ENCODE measurements around the gene PCK2.
A peak's percentile ranks its signal among the peaks of the same experiment; 100 is the strongest.

PCK2 gene

DNA sequence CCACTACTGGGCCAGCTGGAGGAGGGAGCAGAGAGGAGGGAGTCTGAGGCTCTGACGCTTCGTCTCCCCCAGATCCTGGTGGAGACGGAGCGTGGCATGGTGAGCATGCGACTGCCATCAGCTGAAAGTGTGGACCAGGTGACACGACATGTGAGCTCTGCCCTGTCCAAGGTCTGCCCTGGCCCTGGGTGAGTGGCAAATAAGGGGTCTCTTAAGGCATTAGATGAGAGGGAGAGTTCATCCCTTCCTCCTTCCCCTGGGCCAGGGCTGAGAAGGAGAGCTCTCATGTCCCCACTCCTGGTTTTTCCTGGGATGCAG, 39.8 kb upstream of the PCK2 start:
- DNase-seq (ENCODE audit: insufficient read length, low spot score) (no peak), FAIRE-seq (no peak)
- TF ChIP-seq, protein P1, sequence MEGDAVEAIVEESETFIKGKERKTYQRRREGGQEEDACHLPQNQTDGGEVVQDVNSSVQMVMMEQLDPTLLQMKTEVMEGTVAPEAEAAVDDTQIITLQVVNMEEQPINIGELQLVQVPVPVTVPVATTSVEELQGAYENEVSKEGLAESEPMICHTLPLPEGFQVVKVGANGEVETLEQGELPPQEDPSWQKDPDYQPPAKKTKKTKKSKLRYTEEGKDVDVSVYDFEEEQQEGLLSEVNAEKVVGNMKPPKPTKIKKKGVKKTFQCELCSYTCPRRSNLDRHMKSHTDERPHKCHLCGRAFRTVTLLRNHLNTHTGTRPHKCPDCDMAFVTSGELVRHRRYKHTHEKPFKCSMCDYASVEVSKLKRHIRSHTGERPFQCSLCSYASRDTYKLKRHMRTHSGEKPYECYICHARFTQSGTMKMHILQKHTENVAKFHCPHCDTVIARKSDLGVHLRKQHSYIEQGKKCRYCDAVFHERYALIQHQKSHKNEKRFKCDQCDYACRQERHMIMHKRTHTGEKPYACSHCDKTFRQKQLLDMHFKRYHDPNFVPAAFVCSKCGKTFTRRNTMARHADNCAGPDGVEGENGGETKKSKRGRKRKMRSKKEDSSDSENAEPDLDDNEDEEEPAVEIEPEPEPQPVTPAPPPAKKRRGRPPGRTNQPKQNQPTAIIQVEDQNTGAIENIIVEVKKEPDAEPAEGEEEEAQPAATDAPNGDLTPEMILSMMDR (IDR thresholded peaks at IDR 0.05; ENCODE audit: insufficient read depth, missing control alignments): no peak

- TF ChIP-seq, protein P1 (IDR thresholded peaks at IDR 0.05; ENCODE audit: insufficient read depth, missing control alignments): no peak
- FAIRE-seq (no peak), DNase-seq (ENCODE audit: insufficient read length, low spot score) (no peak)
Observed at GRCh38 chr14:24054646-24055045, 39.5 kb upstream of the PCK2 start.

DNA sequence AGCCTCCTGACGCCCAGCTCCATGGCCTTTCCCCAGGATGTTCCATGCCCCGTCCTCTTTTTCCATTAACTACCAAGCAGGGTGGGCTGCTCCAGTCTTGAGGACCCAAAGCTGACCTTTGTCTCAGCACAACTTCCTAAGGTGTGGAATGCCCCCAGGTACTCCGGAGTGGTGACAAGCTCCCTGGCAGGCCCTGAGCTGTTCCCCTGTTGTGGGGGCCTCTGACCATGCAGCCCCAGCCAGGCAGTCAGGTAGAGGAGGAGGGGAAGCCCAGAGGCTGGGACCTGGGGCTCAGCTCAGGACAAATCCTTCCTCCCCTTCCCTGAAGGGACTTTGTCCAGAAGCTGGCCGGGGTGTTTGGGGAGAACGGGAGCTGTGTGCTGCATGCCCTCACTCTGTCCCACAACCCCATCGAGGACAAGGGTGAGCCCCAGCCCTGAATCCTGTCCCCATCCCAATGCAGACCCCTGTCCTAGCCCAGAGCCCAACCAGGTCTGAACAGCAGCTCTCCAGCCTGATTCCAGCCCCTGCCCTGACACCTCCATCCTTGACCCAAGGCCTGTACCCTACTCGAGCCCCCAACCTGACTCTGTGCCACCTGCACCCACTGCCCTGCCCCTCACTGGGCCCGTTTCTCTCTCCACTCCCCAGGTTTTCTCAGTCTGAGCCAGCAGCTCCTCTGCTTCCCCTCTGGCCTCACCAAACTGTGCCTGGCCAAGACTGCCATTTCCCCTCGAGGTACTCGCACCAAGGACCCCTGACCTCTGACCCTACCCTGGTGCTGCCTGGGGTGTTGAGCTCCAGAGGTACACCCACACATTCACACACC, 37.9 kb upstream of the PCK2 start:
- DNase-seq (ENCODE audit: insufficient read length, low spot score): no peak
- FAIRE-seq: no peak
- TF ChIP-seq, protein P1 (IDR thresholded peaks at IDR 0.05; ENCODE audit: insufficient read depth, missing control alignments): no peak

GRCh38 chr14:24056800-24057184, 37.3 kb upstream of the PCK2 start:
- no peak for DNase-seq (ENCODE audit: insufficient read length, low spot score)

GRCh38 chr14:24057271-24057670, 36.8 kb upstream of the PCK2 start:
- DNase-seq (ENCODE audit: insufficient read length, low spot score) (peak; percentile 14), FAIRE-seq (no peak)
- TF ChIP-seq, protein P1 (IDR thresholded peaks at IDR 0.05; ENCODE audit: insufficient read depth, missing control alignments): no peak

More at GRCh38 chr14:24056800-24057184, 37.3 kb upstream of the PCK2 start:
- no peak for FAIRE-seq
- TF ChIP-seq, protein P1 (IDR thresholded peaks at IDR 0.05; ENCODE audit: insufficient read depth, missing control alignments): no peak

- TF ChIP-seq, protein P1 (IDR thresholded peaks at IDR 0.05; ENCODE audit: insufficient read depth, missing control alignments): no peak
- FAIRE-seq (no peak), DNase-seq (ENCODE audit: insufficient read length, low spot score) (no peak)
Observed at GRCh38 chr14:24057867-24058259, 36.2 kb upstream of the PCK2 start.

DNA sequence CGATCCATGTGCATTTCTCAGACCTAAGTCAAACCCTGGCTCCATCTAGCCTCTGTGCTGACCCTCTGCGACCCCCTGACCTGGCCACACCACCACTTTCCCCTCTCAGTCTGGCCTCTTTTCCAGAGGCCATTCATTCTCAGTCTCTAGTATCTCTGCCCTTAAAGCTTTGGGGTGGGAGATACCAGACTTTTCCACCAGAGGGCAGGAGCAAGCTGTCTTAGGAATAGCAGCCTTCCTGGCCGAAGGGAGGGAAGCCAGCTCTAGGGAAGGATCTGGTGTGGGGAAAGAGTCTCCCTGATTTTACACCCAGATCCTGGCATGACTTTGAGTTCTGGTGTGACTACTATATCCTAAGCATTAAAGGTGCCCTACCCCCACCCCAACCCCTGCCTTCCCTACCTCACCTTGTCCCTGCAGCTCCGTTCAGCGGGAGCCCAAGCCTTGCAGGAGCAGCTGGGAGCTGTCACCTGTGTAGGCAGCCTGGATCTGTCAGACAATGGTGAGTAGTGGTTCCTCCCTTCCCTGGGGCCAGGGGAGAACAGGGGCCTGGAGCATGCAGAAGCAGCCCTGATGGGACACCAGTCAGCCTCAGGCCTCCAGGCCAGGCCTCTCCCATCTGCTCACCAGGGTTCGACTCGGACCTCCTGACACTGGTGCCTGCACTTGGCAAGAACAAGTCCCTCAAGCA, 35.7 kb upstream of the PCK2 start:
- TF ChIP-seq, protein P1 (IDR thresholded peaks at IDR 0.05; ENCODE audit: insufficient read depth, missing control alignments): peak; percentile 88
- peak; percentile 97 for DNase-seq (ENCODE audit: insufficient read length, low spot score)
- peak; percentile 46 for FAIRE-seq
